ENCODE results near the gene SMC6. TPM values are rescaled to one million over a fixed set of nuclear protein-coding genes. Genes with fewer than 3 reads are reported as not detected.

Gene SMC6
- total RNA-seq, 1 experiment from 2014 or later, result 40.3 TPM

DNA sequence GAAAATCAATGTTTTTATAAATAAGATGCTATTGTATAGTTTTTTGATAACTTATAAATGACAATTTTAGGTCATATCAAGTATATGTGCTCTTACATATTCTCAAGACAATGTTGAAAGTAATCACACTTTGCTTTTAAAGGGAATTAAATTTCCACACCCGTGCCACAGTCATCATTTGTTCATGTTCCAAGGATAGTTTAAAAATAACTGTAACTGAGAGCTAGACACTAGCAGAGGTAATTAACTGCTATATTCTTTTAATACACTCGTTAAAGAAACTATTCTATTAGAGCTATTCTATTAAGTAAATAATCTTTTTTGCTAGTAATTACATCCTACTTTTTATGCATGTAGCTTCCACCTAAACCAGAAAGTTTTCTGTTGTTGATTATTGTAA, 18.3 kb upstream of the SMC6 start:
- no peaks in the 10 kb centered on the region for H4K20me1 ChIP-seq (ENCODE audit: control insufficient read depth, insufficient read depth, insufficient read length)
- H2BK20ac ChIP-seq (ENCODE audit: low read depth, low read length, poor library complexity, severe bottlenecking), result no peak overlapping the region
- H2BK12ac ChIP-seq (ENCODE audit: insufficient read length, low read depth, low read length), result no peak overlapping the region
- no peaks in the 10 kb centered on the region for H3K4me1 Mint-ChIP-seq
- no peak for DNase-seq
- H3K4me1 ChIP-seq (ENCODE audit: insufficient read depth, low read length), result no peaks in the 10 kb centered on the region
- peaks cover 2 to 36% (median 35%) of the 10 kb centered on the region in 3 experiments; a peak in 5 of 7 replicates for H3K36me3 Mint-ChIP-seq (ENCODE audit: insufficient read depth in 1 of 3, low read depth in 3 of 3)
- no peak overlapping the region for H3K4ac ChIP-seq (ENCODE audit: low read depth, low read length)
- H2BK15ac ChIP-seq (ENCODE audit: low read depth, low read length), result no peak overlapping the region
- H3K9me3 Mint-ChIP-seq, result no peaks in the 10 kb centered on the region
- H2BK120ac ChIP-seq (ENCODE audit: low read depth, low read length, poor library complexity, severe bottlenecking), result no peak overlapping the region
- H3K27me3 Mint-ChIP-seq (ENCODE audit: low read depth), result no peaks in the 10 kb centered on the region
- no peak overlapping the region for H3K4me2 ChIP-seq (ENCODE audit: insufficient read depth, insufficient read length, low read length)
- no peak overlapping the region for H2BK5ac ChIP-seq (ENCODE audit: insufficient read length, low read length)
- H4K91ac ChIP-seq (ENCODE audit: insufficient read length, low read depth, low read length), result no peak overlapping the region
- no peak for TF ChIP-seq CTCF (conservative IDR thresholded peaks at IDR 0.05)
- no peak overlapping the region for H2AK5ac ChIP-seq (ENCODE audit: insufficient read length, low read length)
- H4K8ac ChIP-seq (replicated peaks; ENCODE audit: insufficient read length, low read depth, low read length), result no peak overlapping the region
- no peak overlapping the region for H3K23ac ChIP-seq (ENCODE audit: insufficient read length, low read depth, low read length)
- no peak overlapping the region for H3K4me3 Mint-ChIP-seq
- no peaks in the 10 kb centered on the region for H3K23me2 ChIP-seq (ENCODE audit: insufficient read length, low read depth, low read length, poor library complexity, severe bottlenecking)
- H3K27ac Mint-ChIP-seq, result no peak overlapping the region
- no peak overlapping the region for H3K14ac ChIP-seq (ENCODE audit: insufficient read depth, low read length)
- H3K79me2 ChIP-seq (ENCODE audit: insufficient read depth, low read length), result no peaks in the 10 kb centered on the region
- no peak overlapping the region for H4K5ac ChIP-seq (ENCODE audit: insufficient read length, low read depth, low read length)
- H3K56ac ChIP-seq (ENCODE audit: insufficient read length, low read depth, low read length), result no peak overlapping the region
- H3K79me1 ChIP-seq (ENCODE audit: insufficient read depth, low read depth, low read length, poor library complexity, severe bottlenecking), result no peaks in the 10 kb centered on the region
- no CpG with 5 or more reads among the region's 2 CpGs for WGBS (ENCODE audit: extremely low coverage, insufficient read length, low lambda C conversion rate)
- H3K27ac ChIP-seq (ENCODE audit: insufficient read length, low read depth, low read length), result no peak overlapping the region
- no peak overlapping the region for H3T11ph ChIP-seq (ENCODE audit: low read length)
- H3K27me3 ChIP-seq (ENCODE audit: insufficient read depth, low read length), result no peaks in the 10 kb centered on the region
- no peaks in the 10 kb centered on the region for H3K9me3 ChIP-seq (ENCODE audit: control insufficient read depth, low read depth, low read length)
- no peak overlapping the region for H3K9ac ChIP-seq (ENCODE audit: extremely low read depth, insufficient read length, low read length)
- H2AFZ ChIP-seq (ENCODE audit: low read length), result no peak overlapping the region
- no peak overlapping the region for H3K18ac ChIP-seq (ENCODE audit: insufficient read length, low read depth, low read length)
